Fibroblast of skin of abdomen (primary cell): ENCODE results near the gene NTN3. TPM values are rescaled to one million over a fixed set of nuclear protein-coding genes. Genes with fewer than 3 reads are reported as not detected.
A peak's percentile ranks its signal among the peaks of the same experiment; 100 is the strongest.
"Not testable (repeated sequence)": the region's sequence is repeated elsewhere in the genome, so short reads cannot be mapped to it uniquely, and the experiment has no call there.

Source experiments
- DNase-seq: peaks from one replicate; pipeline ENCODE4 v3.0.0-alpha.2; 2013
- polyA plus RNA-seq, 2 experiments: library from polyadenylated mRNA; unstranded; fragments of 120-200 nt; gene quantifications; one replicate each; pipeline ENCODE4 v1.2.1, GENCODE V29; 2013; ENCODE audit not compliant: insufficient read length in 2 of 2

NTN3 gene
- 0.33 TPM for polyA plus RNA-seq (2013, experiment 1 of 2; ENCODE audit: insufficient read length)
- 0.57 TPM for polyA plus RNA-seq (2013, experiment 2 of 2; ENCODE audit: insufficient read length)

DNA sequence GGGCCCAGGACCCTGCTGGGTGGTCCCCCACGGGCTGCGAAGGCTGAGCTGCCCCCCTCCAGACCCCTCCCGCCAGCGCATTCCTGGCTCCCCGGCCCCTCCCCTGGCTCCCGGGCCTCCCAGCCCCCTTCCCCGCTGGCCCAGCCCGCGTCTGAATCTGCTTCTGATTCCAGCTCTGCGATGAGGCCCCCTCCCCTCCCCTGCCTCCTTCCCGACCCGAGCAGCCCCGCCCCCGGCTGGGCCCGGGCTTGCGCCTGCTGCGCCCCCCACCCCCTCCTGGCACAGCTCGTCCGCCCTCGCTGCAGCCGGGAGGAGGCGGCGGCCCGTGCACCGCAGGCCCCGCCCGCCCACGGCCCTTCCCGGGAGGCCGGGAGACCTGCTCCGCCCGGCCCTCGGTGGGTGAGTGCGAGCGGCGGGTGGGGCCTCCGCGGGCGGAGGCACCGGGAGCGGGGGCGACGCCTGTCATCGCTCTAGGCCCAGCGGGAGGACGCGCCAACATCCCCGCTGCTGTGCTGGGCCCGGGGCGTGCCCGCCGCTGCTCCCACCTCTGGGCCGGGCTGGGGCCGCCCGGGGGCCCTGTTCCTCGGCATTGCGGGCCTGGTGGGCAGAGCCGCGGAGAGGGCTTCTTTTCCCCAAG, at the start of gene NTN3:
Gene NTN3, plus strand, starts transcription at position 282 of the 637 bp plus-strand sequence. CDS start 405 bp downstream, outside the sequence.
- DNase-seq: peak; percentile 32

DNA sequence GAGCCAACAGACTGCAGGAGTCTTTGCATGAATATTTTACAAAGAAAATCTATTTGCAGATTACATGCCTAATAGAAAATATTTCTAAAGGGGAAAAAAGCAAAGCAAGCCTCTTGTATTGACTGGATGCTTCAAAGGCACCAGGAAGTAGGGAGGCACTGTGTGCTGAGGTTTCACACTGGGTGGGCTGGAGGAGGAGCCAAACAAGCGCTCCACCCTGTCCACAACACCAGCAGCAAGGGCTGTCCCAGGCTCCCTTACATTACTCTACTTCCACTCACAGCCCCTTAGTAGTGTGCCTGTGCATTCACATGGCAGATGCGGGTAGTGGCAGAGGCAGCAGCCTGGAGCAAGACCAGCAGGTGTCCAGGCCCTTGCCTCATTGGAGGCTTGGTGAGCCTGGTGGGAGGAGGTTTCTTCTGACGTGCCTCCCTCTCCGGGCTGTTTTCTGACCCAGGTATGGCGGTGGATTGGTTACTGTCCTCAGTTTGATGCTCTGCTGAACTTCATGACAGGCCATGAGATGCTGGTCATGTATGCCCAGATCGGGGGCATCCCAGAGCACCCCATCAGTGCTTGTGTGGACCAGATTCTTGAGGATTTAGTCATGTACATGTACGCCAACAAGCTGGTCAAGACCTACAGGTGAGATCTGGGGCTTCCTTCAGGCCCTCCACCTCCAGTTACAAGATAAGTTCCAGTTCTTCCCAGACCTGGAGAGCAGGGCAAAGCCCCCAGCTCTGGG, 48.8 kb upstream of the NTN3 start:
- DNase-seq: no peak

DNA sequence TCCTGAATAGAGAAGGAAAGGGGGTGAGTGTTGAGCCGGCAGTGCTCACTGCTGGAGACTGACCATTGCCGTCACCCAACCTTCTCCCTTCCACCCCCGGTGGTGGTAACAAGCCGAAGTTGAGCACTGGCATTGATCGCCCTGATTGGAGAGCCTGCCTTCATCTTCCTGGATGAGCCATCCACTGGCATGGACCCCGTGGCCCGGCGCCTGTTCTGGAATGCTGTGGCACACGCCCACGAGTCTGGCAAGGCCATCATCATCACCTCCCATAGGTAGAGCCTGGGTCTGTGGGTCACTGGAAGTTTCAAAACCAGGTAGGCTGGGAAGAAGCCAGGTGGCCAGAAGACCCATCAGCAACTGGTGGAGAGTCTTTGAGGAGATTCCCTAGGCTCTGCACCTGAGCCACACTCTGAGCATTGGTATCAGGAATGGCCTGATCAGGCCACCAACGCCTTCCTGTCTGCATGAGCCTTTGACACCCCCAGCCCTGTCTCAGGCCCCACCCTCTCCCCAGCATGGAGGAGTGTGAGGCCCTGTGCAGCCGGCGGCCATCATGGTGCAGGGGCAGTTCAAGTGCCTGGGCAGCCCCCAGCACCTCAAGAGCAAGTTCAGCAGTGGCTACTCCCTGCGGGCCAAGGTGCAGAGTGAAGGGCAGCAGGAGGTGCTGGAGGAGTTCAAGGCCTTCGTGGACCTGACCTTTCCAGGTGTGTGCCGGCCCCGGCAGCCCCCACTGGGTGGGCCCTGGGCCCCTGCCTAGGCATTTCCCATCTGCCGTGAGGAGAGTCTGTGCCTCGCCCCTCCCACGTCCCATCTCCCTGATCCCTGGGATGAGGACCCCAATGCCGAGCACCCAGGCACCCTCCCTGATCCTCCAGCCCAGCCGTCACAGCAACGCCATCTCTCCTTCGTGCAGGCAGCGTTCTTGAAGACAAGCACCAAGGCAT, 46.8 kb upstream of the NTN3 start:
- no peak for DNase-seq

DNA sequence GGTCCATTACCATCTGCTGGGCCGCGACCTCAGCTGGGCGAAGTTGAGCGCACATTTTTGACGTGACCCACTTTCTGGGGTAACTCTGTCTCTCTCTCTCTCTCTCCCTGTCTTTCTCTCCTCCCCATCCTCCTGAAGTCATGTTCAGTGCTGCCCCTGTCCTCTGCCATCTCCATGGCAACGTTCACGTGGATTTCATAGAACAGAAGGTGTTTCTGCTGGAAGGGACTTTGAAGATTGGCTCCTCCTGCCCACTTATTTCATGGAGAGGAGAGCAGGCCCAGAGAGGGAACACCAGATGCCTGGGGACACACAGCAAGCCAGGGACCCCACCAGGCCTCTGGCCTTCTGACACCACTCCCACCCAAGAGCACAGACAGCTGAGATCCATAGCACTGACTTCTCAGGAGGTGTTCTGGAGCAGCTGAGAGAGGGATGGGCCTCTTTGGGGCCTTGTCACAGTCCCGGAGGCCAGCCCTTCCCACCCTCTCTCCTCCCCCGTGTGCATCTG, 46.0 kb upstream of the NTN3 start:
- no peak for DNase-seq

DNA sequence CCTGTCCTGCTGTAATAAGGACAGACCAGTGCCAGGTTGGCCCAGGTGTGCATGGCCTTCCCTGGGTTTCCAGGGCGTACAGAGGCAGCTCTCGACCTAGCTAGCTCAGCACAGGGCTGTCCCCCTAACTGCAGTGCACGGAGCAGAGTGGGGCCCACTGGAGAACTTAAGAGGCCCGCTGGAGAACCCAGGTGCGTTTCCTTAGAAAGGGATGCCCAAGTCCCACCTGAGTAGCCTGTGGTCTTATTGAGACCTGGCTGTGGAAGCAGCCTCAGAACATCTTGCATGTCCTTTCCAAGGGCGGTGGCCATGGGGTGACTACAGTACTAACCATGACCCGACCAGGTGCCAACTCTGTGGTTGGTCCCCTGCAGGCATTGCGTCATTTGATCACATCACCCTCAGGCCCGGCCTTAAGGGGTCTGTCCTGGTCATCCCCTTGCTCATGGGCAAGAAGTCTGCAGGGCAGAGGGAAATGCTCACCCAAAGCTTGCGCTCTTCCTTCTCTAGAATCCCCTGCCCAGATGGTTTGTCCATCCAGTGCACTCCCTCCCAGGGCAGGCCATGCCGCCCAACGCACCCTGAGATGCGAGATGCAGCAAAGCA, 45.2 kb upstream of the NTN3 start:
- no peak for DNase-seq

DNA sequence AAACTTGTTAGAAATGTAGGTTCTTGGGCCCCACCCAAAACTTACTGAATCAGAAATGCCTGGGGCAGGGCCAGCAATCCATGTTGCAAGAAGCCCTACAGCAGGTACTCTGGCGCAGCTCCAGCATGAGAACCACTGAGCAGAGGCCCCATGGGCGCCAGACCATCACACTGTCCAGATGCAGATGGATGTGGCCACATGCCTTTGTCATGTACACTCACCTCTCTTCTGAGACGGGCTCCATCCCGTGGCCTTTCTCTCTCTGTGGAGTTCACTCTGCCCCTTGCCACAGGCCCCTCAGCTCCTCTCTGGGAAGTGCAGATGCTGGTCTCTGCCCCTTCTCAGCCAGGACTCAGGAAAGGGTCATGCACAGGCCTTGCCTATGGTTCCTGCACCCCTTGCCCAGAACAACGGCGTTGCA, 44.1 kb upstream of the NTN3 start:
- DNase-seq: no peak

DNA sequence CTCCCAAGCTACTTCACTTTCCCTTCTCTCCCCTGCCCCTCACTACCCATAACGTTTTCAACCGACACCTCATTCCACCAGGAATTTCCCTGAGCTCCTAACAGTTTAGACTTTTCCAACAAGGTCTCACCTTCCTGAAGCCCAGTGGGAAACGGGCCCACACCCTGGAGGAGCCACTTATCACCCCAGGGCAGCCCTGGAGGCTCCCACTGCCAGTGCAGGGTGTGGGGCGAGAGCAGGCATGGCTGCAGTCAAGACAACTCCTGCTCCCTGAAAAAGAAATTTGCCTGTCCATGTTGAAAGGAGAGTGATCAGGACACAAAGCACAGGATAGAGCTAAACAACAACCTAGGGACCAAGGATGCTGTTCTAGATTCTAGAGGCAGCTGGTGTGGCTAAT, 43.6 kb upstream of the NTN3 start:
- DNase-seq: no peak

DNA sequence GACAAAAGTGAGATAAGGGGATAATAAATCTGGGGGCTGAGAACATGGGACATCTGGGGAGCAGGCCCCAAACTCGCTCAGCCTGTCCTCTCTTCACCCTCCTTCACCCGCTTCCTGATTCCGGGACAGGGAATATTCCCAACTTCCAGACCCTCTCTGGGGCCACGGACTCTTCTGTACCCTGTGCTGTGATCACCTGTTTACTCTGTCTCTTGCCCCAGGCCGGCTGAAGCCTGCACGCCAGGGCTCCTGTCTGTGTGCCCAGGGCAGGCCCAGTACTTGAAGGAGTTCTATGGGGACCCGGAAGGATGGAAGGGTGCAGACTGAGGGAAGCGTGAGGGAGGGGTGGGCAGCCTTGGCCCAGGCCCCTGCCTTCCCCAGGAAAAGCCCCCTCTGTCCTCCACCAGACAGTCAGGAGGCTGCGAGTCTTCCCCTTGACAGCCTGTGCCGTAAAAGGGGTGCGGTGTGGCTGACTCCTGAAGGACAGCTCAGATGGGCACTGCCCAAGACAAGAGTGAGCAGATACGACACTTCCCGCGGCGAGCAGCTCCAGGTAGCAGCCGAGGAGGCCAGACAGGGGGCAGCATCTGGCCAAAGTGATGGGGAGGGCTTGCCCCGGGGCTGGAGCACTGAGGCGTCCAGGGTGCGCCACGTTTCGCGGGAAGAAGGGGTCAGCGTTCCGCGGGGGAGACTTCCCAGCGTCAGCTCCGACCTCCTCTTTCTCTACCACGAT, 42.9 kb upstream of the NTN3 start:
- peak; percentile 22 for DNase-seq

DNA sequence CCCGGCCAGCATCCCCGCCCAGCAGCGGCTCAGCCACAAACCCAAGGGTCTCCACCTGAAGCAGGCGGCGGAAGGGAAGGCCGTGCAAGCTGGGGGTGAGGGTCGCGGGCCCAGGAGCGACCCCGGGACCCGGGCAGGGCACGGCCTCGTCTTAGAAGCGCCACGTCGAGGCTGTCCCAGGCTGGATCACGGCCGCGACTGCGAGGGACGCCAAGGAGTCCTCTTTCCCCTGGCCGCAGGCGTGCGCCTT, 42.4 kb upstream of the NTN3 start:
- no peak for DNase-seq

DNA sequence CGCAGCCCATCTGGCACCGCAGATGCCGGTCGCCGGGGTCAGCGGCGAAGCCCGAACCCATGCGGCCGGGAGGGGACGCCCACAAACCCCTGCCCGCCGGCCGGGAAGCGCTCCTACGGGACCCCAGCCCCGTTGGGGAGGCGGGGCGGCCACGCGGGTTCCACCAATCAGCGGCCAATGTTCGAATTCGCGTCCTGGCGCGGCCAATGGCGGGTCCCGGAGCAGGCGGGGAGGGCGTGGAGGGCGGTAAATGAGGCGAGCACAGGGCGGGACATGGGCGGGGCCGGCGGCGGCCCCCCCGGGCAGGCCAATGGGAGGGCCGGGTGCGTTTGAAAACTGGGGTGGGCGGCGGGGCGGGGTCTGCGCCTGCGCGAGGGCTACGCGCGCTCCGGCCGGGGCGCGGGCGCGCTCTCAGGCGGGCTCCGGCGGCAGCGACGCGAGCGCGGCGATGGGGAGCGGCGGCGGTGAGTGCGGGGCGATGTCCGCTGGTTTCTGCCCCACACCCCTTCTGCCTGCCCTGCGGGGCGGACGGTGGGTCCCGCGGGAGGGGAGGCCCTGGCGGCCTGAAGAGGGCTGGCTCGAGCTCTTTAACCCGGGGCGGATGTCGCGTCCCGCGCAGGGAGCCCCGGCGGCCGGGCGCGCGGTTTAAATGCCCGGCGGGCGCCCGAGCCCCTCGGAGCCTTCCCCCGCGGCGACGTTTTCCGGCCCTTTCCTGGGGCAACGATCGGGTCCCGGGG, 41.9 kb upstream of the NTN3 start, which contains the start of gene CCNF:
Gene CCNF, plus strand, starts transcription at position 414 of the 737 bp plus-strand sequence. Its CDS starts 35 bp downstream, at position 449.
- DNase-seq: peak; percentile 96

DNA sequence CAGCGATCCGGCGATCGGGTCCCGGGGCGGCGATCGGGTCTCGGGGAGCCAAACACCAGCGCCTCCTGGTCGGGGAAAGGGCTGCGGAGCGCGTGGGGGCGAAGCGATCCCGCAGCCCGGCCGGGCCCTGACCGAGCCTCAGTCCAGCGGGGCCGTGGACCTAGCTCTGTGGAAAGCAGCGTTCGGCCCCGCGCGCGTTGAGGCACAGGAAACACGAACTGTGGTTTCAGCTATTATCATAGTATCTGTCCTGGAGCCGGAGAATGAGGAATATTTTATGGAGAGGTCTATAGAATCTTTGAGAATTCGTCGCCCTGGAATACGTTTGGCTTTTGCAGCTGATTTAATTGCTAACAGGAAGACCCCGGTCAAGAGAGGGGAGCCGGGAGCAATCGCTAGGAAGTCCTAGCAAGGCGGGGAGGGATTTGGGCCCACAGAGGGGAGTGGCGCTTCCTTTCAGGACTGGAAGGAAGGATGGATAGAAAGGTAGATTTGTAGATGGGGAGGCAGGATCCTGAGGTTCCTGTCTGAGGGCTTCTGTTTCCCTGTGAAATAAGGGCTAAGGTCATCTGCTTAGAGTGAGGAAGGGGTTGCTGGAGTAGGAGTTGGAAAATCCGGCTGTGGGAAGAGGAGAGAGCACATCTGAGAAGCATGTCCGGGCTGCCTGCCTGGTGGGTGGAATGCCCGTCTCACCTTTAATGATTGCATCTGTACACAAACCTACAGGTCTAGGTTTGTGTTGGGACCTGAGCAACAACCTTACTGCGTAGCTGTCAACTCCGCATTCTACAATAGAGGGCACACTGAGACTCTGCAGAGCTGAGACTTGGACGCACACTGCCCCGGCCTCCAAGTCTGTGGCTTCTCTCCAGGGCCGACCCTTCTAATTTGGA, 41.1 kb upstream of the NTN3 start:
- no peak for DNase-seq

DNA sequence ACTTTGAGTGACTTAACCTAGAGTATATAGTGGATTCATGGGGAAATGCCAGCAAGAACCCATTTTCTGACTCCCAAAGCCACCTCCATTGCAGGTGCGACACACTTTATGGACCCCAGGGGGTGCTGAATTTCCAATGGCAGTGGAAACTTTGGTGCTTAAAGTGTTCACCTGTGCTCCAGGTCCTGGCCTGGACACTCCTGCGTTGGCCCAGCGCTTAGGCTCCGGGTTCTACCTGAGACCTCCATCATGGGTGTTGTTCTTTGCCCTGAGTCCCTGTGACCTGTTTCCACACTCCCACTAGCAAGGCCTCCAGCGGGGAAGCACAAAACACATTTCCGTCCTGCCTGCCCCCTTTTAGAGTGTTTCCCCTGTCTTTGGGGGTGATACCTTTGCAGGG, 38.8 kb upstream of the NTN3 start:
- no peak for DNase-seq

DNA sequence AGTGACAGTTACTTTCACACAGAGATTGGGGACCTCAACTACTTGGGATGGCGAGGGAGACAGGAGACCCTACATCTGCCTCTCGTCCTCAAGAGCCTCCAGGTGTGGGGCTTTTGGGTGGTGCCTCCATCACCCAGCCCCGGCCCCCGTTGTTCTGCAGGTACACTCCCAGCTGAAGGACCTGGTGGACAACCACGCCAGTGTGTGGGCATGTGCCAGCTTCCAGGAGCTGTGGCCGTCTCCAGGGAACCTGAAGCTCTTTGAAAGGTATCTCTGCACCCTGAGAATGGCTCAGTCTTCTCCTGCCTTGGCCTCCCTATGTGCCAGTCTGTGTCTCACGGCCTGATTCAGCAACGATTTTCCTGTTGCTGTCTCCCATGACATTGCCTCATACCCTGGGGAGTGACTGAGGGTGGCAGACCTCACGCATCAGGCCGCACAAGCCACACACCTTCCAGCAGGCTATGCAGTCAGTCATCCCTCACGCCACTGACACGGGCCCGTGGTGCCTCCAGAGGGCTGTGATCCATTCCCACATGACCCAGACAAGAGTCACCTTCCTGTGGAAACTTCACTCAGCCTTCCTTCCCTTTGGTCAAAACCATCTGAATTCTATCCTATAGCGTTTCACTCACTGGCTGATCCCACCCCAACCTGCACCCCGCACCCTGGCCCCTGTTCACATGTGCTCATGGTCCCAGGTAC, 38.1 kb upstream of the NTN3 start:
- no peak for DNase-seq

DNA sequence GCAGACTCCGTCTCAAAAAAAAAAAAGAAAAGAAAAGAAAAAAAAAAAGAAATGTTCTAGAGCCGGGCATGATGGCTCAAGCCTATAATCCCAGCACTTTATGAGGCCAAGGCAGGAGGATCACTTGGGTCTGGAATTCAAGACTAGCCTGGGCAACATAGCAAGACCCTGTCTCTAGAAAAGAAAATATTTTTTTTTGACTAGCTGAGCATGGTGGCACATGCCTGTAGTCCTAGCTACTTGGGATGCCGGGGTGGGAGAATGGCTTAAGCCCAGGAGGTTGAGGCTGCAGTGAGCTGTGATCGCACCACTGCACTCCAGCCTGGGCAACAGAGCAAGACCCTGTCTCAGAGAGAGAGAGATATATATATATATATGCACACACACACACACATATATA, 35.9 kb upstream of the NTN3 start:
- DNase-seq: not testable (repeated sequence)

DNA sequence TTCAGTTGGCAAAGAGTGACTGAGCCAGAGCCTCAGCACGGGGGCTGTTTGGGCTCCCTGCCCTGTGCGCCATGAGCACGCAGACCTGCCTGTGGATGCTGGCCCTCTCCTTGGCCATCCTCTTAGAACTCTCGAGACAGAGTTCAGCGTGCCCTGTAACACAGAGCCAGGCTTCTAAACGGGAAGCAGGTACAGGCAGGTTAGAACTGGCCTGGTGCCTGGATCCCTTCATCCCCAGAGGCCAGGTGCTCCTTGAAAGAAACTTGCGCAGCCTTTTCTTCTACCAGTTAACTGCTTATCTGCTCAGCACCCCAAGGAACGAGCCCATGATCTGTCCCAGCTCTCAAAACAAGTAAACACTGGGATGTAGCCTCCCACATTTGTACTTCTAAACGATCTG, 35.0 kb upstream of the NTN3 start:
- no peak for DNase-seq

DNA sequence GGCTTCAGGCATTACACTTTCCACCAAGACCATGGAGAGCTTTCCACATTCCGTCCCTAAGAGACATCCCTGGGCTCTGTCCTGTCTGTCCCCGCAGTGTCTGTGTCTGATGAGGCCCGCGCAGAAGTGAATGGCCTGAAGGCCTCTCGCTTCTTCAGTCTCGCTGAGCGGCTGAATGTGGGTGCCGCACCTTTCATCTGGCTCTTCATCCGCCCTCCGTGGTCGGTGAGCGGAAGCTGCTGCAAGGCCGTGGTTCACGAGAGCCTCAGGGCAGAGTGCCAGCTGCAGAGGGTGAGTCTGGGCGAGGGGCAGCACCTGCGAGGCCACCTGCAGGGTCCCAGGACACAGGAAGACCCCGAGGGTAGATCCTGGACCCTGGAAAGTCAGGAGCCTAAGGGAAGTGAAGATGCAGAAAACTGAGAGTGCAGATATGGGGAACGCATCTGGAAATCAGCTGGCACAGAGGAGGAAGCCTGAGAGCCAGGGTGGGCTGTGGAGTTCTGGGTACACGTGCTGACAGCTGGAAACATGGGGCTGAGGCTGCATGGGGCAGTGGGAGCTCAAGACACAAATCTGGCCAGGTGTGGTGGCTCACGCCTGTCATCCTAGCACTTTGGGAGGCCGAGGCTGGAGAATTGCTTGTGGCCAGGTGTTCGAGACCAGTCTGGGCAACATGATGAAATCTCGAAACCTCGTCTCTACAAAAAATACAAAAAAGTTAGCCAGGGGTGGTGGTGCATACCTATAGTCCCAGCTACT, 33.9 kb upstream of the NTN3 start:
- no peak for DNase-seq

DNA sequence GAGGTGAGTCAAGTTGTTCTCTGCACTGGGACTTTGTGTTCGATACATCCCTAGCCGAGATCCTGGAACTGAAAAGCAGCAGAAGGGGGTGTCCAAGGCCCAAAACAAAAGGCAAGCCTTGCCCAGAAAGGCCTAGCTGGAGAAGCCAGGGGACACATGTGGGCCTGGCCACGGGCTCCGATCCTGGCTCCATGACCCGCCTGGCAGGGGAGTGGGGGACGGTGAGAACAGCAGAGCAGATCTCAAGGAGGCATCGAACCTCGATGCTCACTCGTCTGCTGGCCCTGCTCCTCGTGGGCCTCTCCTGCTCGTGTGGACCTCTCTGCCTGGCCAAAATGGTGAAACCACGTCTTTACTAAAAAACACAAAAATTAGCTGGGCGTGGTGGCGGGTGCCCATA, 33.0 kb upstream of the NTN3 start:
- DNase-seq: no peak

DNA sequence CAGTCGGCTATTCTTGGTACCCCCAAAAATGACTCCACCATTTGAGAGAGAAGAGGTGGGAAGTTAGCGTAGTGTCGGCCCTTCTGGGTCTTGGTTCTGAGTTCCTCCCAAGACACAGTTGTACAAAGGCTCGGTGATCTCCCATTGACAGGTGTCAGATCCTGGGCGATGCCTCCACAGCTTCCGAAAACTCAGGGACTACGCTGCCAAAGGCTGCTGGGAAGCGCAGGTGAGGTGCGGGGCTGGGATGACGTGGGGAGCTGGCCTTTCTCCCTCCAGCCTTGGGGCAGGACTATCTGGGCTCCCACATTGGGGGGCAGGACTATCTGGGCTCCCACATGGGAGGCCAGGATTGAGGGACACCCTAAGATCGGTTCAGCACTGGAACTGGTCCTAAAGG, 31.5 kb upstream of the NTN3 start:
- DNase-seq: no peak
